Right lobe of liver (tissue), 4 donors: Measurements from ENCODE around the gene NUDT12.

Experiments
- POLR2A ChIP-seq: fragments of 450-650 bp; IDR thresholded peaks from one replicate; pipeline ENCODE4 v1.6.1; 2017; ENCODE audit warnings: antibody characterized with exemption, mild to moderate bottlenecking
- TF ChIP-seq, protein P1 (sequence below), 4 donors: fragments of 200-600 bp in 3 of 4; fragments of 450-650 bp in 1 of 4; IDR thresholded peaks; one replicate each; pipeline versions ENCODE4 v1.5.1 to v1.8.0; 2016 to 2022; ENCODE audit warnings: antibody characterized with exemption in 4 of 4, mild to moderate bottlenecking in 2 of 4
- donor health status: DM: no; HTN: no; CAD: no.
- donor health status: DM: no; HTN: no; CAD: no.
- donor health status: DM: no; HTN: yes; CAD: no.

DNA sequence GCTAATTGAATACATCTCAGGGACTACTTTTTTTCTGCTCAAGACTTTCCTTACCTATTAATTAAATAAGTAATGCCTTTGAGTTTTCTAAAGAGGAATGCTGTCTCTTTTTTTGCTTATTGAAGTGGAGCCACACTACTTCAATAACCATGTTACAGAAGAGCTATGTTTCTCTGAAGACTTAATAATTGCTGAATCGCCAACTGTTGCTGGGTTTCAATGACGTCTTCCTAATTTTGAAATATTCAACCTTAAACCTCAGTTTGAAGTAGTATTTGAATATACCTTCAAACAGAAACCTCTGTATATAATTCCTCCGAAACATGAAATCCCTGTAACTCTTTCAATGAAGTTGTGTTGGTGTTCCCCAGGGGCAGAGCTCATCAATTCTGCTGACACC is 21.0 kb downstream of the NUDT12 start:
- no peak for TF ChIP-seq POLR2A
- TF ChIP-seq, protein P1, sequence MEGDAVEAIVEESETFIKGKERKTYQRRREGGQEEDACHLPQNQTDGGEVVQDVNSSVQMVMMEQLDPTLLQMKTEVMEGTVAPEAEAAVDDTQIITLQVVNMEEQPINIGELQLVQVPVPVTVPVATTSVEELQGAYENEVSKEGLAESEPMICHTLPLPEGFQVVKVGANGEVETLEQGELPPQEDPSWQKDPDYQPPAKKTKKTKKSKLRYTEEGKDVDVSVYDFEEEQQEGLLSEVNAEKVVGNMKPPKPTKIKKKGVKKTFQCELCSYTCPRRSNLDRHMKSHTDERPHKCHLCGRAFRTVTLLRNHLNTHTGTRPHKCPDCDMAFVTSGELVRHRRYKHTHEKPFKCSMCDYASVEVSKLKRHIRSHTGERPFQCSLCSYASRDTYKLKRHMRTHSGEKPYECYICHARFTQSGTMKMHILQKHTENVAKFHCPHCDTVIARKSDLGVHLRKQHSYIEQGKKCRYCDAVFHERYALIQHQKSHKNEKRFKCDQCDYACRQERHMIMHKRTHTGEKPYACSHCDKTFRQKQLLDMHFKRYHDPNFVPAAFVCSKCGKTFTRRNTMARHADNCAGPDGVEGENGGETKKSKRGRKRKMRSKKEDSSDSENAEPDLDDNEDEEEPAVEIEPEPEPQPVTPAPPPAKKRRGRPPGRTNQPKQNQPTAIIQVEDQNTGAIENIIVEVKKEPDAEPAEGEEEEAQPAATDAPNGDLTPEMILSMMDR (IDR thresholded peaks at IDR 0.05), result no peak
